ENCODE results near the gene PTER.

Gene PTER

GRCh38 chr10:16472828-16473227, 36.0 kb downstream of the PTER start:
- TF ChIP-seq CTCF (IDR thresholded peaks at IDR 0.05; ENCODE audit: extremely low read depth, missing control alignments), result no peak
- DNase-seq (ENCODE audit: low spot score), result no peak

GRCh38 chr10:16477757-16478156, 40.9 kb downstream of the PTER start:
- TF ChIP-seq CTCF (IDR thresholded peaks at IDR 0.05; ENCODE audit: extremely low read depth, missing control alignments), result no peak
- DNase-seq (ENCODE audit: low spot score), result no peak

DNA sequence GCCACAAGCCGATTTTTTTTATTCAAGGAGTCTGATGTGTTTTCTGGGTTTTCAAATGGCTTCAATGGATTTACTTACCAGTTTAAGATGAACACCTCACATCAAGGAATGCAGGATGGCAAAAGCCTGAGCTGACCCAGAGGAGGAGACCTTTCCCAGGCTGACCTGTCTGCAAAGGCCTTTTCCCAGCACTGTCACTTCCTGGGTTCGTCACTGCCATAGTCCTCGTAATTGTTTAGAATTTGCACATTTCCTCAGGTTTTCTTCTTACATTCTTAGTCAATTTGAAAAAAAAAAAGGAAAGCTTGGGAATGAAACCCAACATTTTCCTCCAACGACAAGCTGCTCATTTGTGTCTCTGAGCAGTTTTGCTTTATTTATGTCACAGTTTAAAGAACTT, 42.0 kb downstream of the PTER start:
- DNase-seq (ENCODE audit: low spot score), result no peak
- no peak for TF ChIP-seq CTCF (IDR thresholded peaks at IDR 0.05; ENCODE audit: extremely low read depth, missing control alignments)

- TF ChIP-seq CTCF (IDR thresholded peaks at IDR 0.05; ENCODE audit: extremely low read depth, missing control alignments), result no peak
- DNase-seq (ENCODE audit: low spot score), result no peak
Observed at GRCh38 chr10:16481052-16481728, 44.4 kb downstream of the PTER start.

DNA sequence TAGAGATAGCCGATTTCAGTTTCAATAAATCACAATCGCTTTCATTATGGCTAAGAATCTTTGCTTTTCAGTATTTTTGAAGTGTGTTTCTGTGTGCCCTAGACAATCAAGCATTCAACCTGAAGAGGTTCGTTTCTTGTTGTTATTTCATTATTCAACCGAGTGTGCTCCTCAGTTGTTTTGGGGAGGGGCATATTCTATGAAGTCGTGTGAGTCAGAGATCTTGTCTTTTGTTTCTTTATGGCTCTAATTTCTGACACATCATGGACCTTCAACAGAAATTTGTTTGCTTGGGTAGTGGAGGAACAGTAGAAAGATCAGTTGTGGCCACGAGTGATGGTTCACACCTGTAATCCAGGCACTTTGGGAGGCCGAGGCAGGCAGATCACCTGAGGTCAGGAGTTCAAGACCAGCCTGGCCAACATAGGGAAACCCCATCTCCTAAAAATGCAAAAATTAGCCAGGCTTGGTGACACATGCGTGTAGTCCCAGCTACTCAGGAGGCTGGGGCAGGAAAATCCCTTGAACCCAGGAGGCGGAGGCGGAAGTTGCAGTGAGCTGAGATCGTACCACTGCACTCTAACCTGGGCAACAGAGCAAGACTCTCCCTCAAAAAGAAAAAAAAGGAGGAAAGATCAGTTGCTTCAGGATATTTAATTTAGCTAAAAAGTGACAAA, 46.6 kb downstream of the PTER start:
- TF ChIP-seq CTCF (IDR thresholded peaks at IDR 0.05; ENCODE audit: extremely low read depth, missing control alignments), result no peak
- DNase-seq (ENCODE audit: low spot score), result no peak

GRCh38 chr10:16490511-16490910, 53.7 kb downstream of the PTER start:
- no peak for DNase-seq (ENCODE audit: low spot score)
- TF ChIP-seq CTCF (IDR thresholded peaks at IDR 0.05; ENCODE audit: extremely low read depth, missing control alignments), result no peak

GRCh38 chr10:16491933-16492332, 55.1 kb downstream of the PTER start:
- TF ChIP-seq CTCF (IDR thresholded peaks at IDR 0.05; ENCODE audit: extremely low read depth, missing control alignments), result no peak
- no peak for DNase-seq (ENCODE audit: low spot score)
